SK-N-SH (cell line): ENCODE results near the gene HINFP. TPM values are rescaled to one million over a fixed set of nuclear protein-coding genes. Genes with fewer than 3 reads are reported as not detected.

Experiments used
- CTCF ChIA-PET: fragments of 300-600, 350-600 bp; formaldehyde crosslinking; extraction: SDS; loops from one replicate; lab custom pipeline; 2021; lab: Yijun Ruan, JAX
- POLR2A ChIA-PET: fragments of 350-600 bp; sonication (Branson Sonifier 250); formaldehyde crosslinking; extraction: SDS; loops from one replicate; lab custom pipeline; 2020; ENCODE audit warnings: antibody characterized with exemption, inconsistent platforms; lab: Yijun Ruan, JAX
- DNase-seq: peaks from one replicate; pipeline ENCODE4 v3.0.0; 2012
- H2AFZ ChIP-seq: fragments of 200-600 bp; sonication (generic); 2 replicates; pipeline ENCODE4 v1.8.1; 2016; ENCODE audit warnings: antibody characterized with exemption, mild to moderate bottlenecking, low read depth
- H3F3A ChIP-seq: fragments of 200-600 bp; sonication (generic); replicated peaks from 2 replicates; pipeline ENCODE3; 2016; ENCODE audit warnings: antibody characterized with exemption, mild to moderate bottlenecking; ENCODE audit not compliant: insufficient read depth
- H3K27ac ChIP-seq, 2 experiments: fragments of 200-500 bp in 1 of 2; fragments of 200-600 bp in 1 of 2; sonication (Bioruptor generic) in 1 of 2; sonication (generic), shearing (Covaris generic) in 1 of 2; 2 replicates each; pipeline versions ENCODE4 v1.5.1 to v1.6.1; 2014 to 2016; ENCODE audit warnings: low read depth in 2 of 2, inconsistent platforms in 1 of 2, low read length in 1 of 2, mild to moderate bottlenecking in 1 of 2, mixed read lengths in 1 of 2
- H3K27me3 ChIP-seq: fragments of 200-600 bp; sonication (generic), shearing (Covaris generic); 2 replicates; pipeline ENCODE4 v1.6.1; 2016; ENCODE audit warnings: mixed run types; ENCODE audit not compliant: insufficient read depth
- H3K36me3 ChIP-seq, 2 experiments: fragments of 200-500 bp in 1 of 2; fragments of 200-600 bp in 1 of 2; sonication (Bioruptor generic) in 1 of 2; sonication (generic) in 1 of 2; replicated peaks in 1 of 2; 2 replicates each; pipeline versions ENCODE3 to v1.5.1; 2014 to 2016; ENCODE audit warnings: low read length in 1 of 2, mild to moderate bottlenecking in 1 of 2; ENCODE audit not compliant: insufficient read depth in 2 of 2, control insufficient read depth in 1 of 2
- H3K4me1 ChIP-seq, 2 experiments: fragments of 200-500 bp in 1 of 2; fragments of 200-600 bp in 1 of 2; sonication (Bioruptor generic) in 1 of 2; sonication (generic), shearing (Covaris generic) in 1 of 2; 2 replicates each; pipeline versions ENCODE4 v1.5.1 to v1.6.1; 2014 to 2016; ENCODE audit warnings: low read depth in 1 of 2, low read length in 1 of 2, mixed run types in 1 of 2; ENCODE audit not compliant: insufficient read depth in 2 of 2, control insufficient read depth in 1 of 2
- H3K4me2 ChIP-seq: fragments of 200-600 bp; sonication (generic), shearing (Covaris generic); 2 replicates; pipeline ENCODE4 v1.6.1; 2017; ENCODE audit warnings: mixed run types
- H3K4me3 ChIP-seq, 2 experiments: fragments of 200-500 bp in 1 of 2; fragments of 200-600 bp in 1 of 2; sonication (Bioruptor generic) in 1 of 2; sonication (generic), shearing (Covaris generic) in 1 of 2; 2 replicates each; pipeline versions ENCODE4 v1.5.1 to v1.8.1; 2014 to 2016; ENCODE audit warnings: low read depth in 2 of 2, inconsistent platforms in 1 of 2, low read length in 1 of 2, mild to moderate bottlenecking in 1 of 2, mixed read lengths in 1 of 2, moderate library complexity in 1 of 2
- H3K79me2 ChIP-seq: fragments of 200-600 bp; sonication (generic); 2 replicates; pipeline ENCODE4 v1.8.1; 2017; ENCODE audit warnings: mild to moderate bottlenecking; ENCODE audit not compliant: insufficient read depth
- H3K9ac ChIP-seq: fragments of 200-600 bp; sonication (generic); 2 replicates; pipeline ENCODE4 v1.6.1; 2017; ENCODE audit warnings: mixed run types
- H3K9me2 ChIP-seq: fragments of 200-600 bp; sonication (generic); 2 replicates; pipeline ENCODE4 v1.6.1; 2017; ENCODE audit warnings: mixed run types
- H3K9me3 ChIP-seq: fragments of 200-600 bp; sonication (generic); 2 replicates; pipeline ENCODE4 v1.6.1; 2017; ENCODE audit warnings: mixed run types, mild to moderate bottlenecking, moderate library complexity
- H4K20me1 ChIP-seq: fragments of 200-600 bp; sonication (generic); 2 replicates; pipeline ENCODE4 v1.6.1; 2017; ENCODE audit warnings: mild to moderate bottlenecking, mixed run types; ENCODE audit not compliant: insufficient read depth
- EP300 ChIP-seq, 2 experiments: IDR thresholded peaks; 2 replicates each; pipeline versions ENCODE4 v1.4.0 to v1.6.1; 2012; ENCODE audit warnings: borderline replicate concordance in 1 of 2, low read depth in 1 of 2, low read length in 1 of 2
- EZH2phosphoT487 ChIP-seq: fragments of 200-600 bp; sonication (generic); IDR thresholded peaks from 2 replicates; pipeline ENCODE4 v1.6.1; 2017; ENCODE audit warnings: low read depth, mixed run types, mild to moderate bottlenecking, antibody characterized with exemption, moderate library complexity, borderline replicate concordance
- FOSL2 ChIP-seq: IDR thresholded peaks from 2 replicates; pipeline ENCODE4 v1.4.0; 2012; ENCODE audit warnings: low read depth, mild to moderate bottlenecking, moderate library complexity, borderline replicate concordance
- FOXJ3 ChIP-seq: sonication (generic); formaldehyde crosslinking; IDR thresholded peaks from 2 replicates; pipeline ENCODE4 v1.5.1; 2020; ENCODE audit warnings: mild to moderate bottlenecking, missing genetic modification reagents
- FOXM1 ChIP-seq: IDR thresholded peaks from 2 replicates; pipeline ENCODE4 v1.4.0; 2012; ENCODE audit warnings: low read depth, mild to moderate bottlenecking
- GABPA ChIP-seq: IDR thresholded peaks from 2 replicates; pipeline ENCODE4 v1.4.0; 2012; ENCODE audit warnings: low read depth, mild to moderate bottlenecking
- JUND ChIP-seq: IDR thresholded peaks from 2 replicates; pipeline ENCODE4 v1.4.0; 2012
- MEF2A ChIP-seq: IDR thresholded peaks from 2 replicates; pipeline ENCODE4 v1.4.0; 2012; ENCODE audit warnings: low read depth, borderline replicate concordance
- NFIC ChIP-seq: IDR thresholded peaks from 2 replicates; pipeline ENCODE4 v1.4.0; 2012; ENCODE audit warnings: borderline replicate concordance
- NRF1 ChIP-seq: IDR thresholded peaks from 2 replicates; pipeline ENCODE4 v1.6.1; 2012; ENCODE audit warnings: low read depth, mild to moderate bottlenecking, low read length
- POLR2AphosphoS5 ChIP-seq: IDR thresholded peaks from 2 replicates; pipeline ENCODE4 v1.6.1; 2012; ENCODE audit warnings: low read depth, low read length
- RAD21 ChIP-seq: IDR thresholded peaks from 2 replicates; pipeline ENCODE4 v1.6.1; 2012; ENCODE audit warnings: mild to moderate bottlenecking, low read length
- RCOR1 ChIP-seq: fragments of 150-350 bp; IDR thresholded peaks from 2 replicates; pipeline ENCODE4 v1.6.1; 2017; ENCODE audit warnings: antibody characterized with exemption, low read length
- RFX5 ChIP-seq: IDR thresholded peaks from 2 replicates; pipeline ENCODE4 v1.6.1; 2012; ENCODE audit warnings: mild to moderate bottlenecking, improper control_type of control experiment, low read length
- RXRA ChIP-seq: IDR thresholded peaks from 2 replicates; pipeline ENCODE4 v1.4.0; 2012; ENCODE audit warnings: low read depth, mild to moderate bottlenecking, borderline replicate concordance
- SMC3 ChIP-seq: IDR thresholded peaks from 2 replicates; pipeline ENCODE4 v1.6.1; 2012; ENCODE audit warnings: low read depth, low read length, improper control_type of control experiment
- TAF1 ChIP-seq: IDR thresholded peaks from 2 replicates; pipeline ENCODE4 v1.6.1; 2012; ENCODE audit warnings: low read depth, mild to moderate bottlenecking, low read length, moderate library complexity, borderline replicate concordance
- TCF12 ChIP-seq: IDR thresholded peaks from 2 replicates; pipeline ENCODE4 v1.4.0; 2012
- TEAD4 ChIP-seq: IDR thresholded peaks from 2 replicates; pipeline ENCODE4 v1.4.0; 2012; ENCODE audit warnings: mild to moderate bottlenecking, borderline replicate concordance; ENCODE audit not compliant: insufficient read depth
- WGBS: methylation state at CpG from one replicate; pipeline ENCODE4 v1.1.6; 2017; ENCODE audit warnings: low lambda C conversion rate; 5-methylcytosine and 5-hydroxymethylcytosine counted together
- polyA plus RNA-seq, 3 experiments: library from polyadenylated mRNA; depleted of rRNA; stranded (reverse); fragments of >200 nt; gene quantifications; 2 replicates each; pipeline ENCODE4 v1.2.3, GENCODE V29; 2012
- TF ChIP-seq, protein P1 (sequence below): IDR thresholded peaks from 2 replicates; pipeline ENCODE4 v1.6.1; 2012; ENCODE audit warnings: mild to moderate bottlenecking, low read depth, low read length, moderate library complexity
- TF ChIP-seq, protein P2 (sequence below): fragments of 150-350 bp; IDR thresholded peaks from 2 replicates; pipeline ENCODE4 v1.6.1; 2017; ENCODE audit warnings: antibody characterized with exemption, low read length, low read depth, borderline replicate concordance
- TF ChIP-seq, protein P3 (sequence below): IDR thresholded peaks from 2 replicates; pipeline ENCODE4 v1.4.0; 2012; ENCODE audit warnings: low read depth
- TF ChIP-seq, protein P4 (sequence below): fragments of 150-350 bp; IDR thresholded peaks from 2 replicates; pipeline ENCODE4 v1.6.1; 2016; ENCODE audit warnings: mild to moderate bottlenecking, low read depth, low read length

HINFP gene
- polyA plus RNA-seq, 1 of the 3 experiments (the other 2 are of a cell fraction) = 21.8 TPM

DNA sequence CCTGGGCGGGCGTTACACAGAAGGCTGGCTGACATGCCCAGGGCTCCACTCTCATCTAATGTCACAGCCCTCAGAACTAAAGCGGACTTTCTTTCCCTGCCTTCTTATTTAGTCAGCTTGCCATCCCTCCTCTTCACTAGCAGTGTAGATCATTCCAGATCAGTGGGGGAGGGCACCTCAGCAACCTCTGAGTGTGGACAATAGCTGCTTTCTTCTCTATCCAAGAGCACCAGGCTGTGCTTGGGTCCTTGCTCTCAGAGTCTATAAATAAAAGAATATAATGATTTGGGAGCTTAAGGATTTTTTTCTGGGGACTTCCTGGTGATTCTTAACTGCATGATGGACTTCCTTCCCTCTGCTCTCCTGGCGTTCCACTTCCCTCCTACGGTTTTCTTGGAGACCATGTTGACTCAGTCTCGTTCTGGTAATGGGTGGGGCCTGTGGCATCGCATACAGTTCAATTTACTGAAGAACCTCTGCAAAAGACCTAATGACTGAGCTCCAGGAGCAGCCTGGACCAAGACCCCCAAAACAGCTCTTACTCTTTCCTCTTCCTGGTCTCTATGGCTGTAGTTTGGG, 39.6 kb upstream of the HINFP start (continued):
- TF ChIP-seq EP300 (IDR thresholded peaks at IDR 0.05; ENCODE audit: borderline replicate concordance in 1 of 2, low read depth in 1 of 2, low read length in 1 of 2) (no peak), FOXJ3 (CRISPR knock-in tag) (no peak), MEF2A (no peak), POLR2AphosphoS5 (no peak), TEAD4 (no peak)

DNA sequence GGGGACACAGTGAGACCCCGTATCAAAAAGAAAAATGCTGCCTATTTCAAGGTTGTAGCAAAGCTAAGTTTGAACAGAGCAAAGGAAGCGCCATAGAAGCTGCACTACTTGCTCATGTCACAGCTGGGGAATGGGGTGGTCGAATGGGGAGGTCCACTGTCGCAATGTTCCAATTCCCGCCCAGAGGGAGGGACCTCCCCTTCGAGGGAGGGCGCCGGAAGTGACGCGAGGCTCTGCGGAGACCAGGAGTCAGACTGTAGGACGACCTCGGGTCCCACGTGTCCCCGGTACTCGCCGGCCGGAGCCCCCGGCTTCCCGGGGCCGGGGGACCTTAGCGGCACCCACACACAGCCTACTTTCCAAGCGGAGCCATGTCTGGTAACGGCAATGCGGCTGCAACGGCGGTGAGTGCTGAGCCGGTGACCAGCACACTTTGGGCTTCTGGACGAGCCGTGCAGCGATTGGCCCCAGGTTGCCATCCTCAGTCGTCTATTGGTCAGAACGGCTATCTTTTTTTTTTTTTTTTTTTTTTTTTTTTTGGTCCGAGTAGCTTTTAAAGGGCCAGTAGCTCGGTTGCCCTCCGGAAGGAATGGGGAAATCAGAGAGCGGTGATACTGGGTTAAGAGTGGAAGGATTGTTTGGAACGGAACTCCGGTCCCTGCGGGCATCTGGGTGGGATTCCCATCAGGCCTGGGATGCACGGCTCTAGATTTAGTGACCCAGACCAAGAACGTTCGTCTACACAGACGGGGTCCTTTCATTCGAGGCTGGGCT, 36.5 kb upstream of the HINFP start, which contains the start of gene HMBS:
Gene HMBS (plus strand): TSS at position 219 of the 774 bp plus-strand sequence. CDS start 153 bp downstream, at position 372.
- H3K27me3 ChIP-seq = no peaks in the 10 kb centered on the region
- POLR2A ChIA-PET = interaction anchor here (0.5 to 3.2 kb wide), 12 partner anchors 10 to 239 kb away, joined by 3 to 31 read pairs (median 3); partner anchors contain the start of genes C2CD2L, DPAGT1, HINFP and VPS11
- CTCF ChIA-PET = interaction anchor here (1.2 to 2.4 kb wide), 8 partner anchors 9 to 255 kb away, joined by 3 to 8 read pairs (median 5); partner anchors contain the start of gene VPS11
- peak within 1 kb of the TSS; percentile 93 for H3K4me2 ChIP-seq
- H3F3A ChIP-seq = peaks cover 30% of the 10 kb centered on the region
- peaks cover 7 to 13% of the 10 kb centered on the region in 2 experiments; a peak in 2 of 4 replicates for H3K4me1 ChIP-seq
- H4K20me1 ChIP-seq = no peaks in the 10 kb centered on the region
- peaks cover 11 to 29% of the 10 kb centered on the region in 2 experiments for H3K36me3 ChIP-seq
- peaks cover 18% of the 10 kb centered on the region for H3K79me2 ChIP-seq
- WGBS = 2% methylated on average over 25 of the region's 45 CpGs
- peak within 1 kb of the TSS; percentile 82 for H3K9ac ChIP-seq
- H3K27ac ChIP-seq = peak within 1 kb of the TSS; percentile 80 to 90; a peak in 3 of 4 replicates
- no peaks in the 10 kb centered on the region for H3K9me2 ChIP-seq
- H3K9me3 ChIP-seq = no peaks in the 10 kb centered on the region
- peak; percentile 93 for DNase-seq
- peak within 1 kb of the TSS; percentile 94 for H2AFZ ChIP-seq
- H3K4me3 ChIP-seq = peak within 1 kb of the TSS; percentile 78 to 82
- TF ChIP-seq, protein P1, sequence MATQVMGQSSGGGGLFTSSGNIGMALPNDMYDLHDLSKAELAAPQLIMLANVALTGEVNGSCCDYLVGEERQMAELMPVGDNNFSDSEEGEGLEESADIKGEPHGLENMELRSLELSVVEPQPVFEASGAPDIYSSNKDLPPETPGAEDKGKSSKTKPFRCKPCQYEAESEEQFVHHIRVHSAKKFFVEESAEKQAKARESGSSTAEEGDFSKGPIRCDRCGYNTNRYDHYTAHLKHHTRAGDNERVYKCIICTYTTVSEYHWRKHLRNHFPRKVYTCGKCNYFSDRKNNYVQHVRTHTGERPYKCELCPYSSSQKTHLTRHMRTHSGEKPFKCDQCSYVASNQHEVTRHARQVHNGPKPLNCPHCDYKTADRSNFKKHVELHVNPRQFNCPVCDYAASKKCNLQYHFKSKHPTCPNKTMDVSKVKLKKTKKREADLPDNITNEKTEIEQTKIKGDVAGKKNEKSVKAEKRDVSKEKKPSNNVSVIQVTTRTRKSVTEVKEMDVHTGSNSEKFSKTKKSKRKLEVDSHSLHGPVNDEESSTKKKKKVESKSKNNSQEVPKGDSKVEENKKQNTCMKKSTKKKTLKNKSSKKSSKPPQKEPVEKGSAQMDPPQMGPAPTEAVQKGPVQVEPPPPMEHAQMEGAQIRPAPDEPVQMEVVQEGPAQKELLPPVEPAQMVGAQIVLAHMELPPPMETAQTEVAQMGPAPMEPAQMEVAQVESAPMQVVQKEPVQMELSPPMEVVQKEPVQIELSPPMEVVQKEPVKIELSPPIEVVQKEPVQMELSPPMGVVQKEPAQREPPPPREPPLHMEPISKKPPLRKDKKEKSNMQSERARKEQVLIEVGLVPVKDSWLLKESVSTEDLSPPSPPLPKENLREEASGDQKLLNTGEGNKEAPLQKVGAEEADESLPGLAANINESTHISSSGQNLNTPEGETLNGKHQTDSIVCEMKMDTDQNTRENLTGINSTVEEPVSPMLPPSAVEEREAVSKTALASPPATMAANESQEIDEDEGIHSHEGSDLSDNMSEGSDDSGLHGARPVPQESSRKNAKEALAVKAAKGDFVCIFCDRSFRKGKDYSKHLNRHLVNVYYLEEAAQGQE = no peak
- TF ChIP-seq RCOR1 = no peak
- TF ChIP-seq, protein P2, sequence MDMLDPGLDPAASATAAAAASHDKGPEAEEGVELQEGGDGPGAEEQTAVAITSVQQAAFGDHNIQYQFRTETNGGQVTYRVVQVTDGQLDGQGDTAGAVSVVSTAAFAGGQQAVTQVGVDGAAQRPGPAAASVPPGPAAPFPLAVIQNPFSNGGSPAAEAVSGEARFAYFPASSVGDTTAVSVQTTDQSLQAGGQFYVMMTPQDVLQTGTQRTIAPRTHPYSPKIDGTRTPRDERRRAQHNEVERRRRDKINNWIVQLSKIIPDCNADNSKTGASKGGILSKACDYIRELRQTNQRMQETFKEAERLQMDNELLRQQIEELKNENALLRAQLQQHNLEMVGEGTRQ = peak; percentile 35; the same call in 1 of the 2 replicates
- 0 out of 2 replicates have a peak, but pooled peaks have one; percentile 8 for TF ChIP-seq TCF12
- peak; percentile 85 for TF ChIP-seq RFX5
- no peak for TF ChIP-seq NRF1
- TF ChIP-seq, protein P3, sequence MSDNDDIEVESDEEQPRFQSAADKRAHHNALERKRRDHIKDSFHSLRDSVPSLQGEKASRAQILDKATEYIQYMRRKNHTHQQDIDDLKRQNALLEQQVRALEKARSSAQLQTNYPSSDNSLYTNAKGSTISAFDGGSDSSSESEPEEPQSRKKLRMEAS = peak; percentile 88
- no peak for TF ChIP-seq MEF2A
- no peak for TF ChIP-seq FOSL2
- TF ChIP-seq JUND = no peak
- no peak for TF ChIP-seq RAD21
- no peak for TF ChIP-seq RXRA
- peak; percentile 77 for TF ChIP-seq GABPA
- TF ChIP-seq FOXJ3 (CRISPR knock-in tag) = no peak
- peak; percentile 90 for TF ChIP-seq POLR2AphosphoS5
- TF ChIP-seq FOXM1 = no peak
- no peak for TF ChIP-seq NFIC
- no peak for TF ChIP-seq SMC3
- TF ChIP-seq, protein P4, sequence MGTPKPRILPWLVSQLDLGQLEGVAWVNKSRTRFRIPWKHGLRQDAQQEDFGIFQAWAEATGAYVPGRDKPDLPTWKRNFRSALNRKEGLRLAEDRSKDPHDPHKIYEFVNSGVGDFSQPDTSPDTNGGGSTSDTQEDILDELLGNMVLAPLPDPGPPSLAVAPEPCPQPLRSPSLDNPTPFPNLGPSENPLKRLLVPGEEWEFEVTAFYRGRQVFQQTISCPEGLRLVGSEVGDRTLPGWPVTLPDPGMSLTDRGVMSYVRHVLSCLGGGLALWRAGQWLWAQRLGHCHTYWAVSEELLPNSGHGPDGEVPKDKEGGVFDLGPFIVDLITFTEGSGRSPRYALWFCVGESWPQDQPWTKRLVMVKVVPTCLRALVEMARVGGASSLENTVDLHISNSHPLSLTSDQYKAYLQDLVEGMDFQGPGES = peak; percentile 28; the same call in 1 of the 2 replicates
- peak; percentile 47; the same call in 1 of the 2 replicates for TF ChIP-seq TAF1
- no peak for TF ChIP-seq EZH2phosphoT487
